GM19035 (cell line): ENCODE measurements around the gene TSPAN13.

Experiments used
- ATAC-seq: cut with Tn5 transposase; IDR thresholded peaks from one replicate; pipeline ENCODE4 v1.9.1; 2021; ENCODE audit not compliant: unreplicated experiment

Gene TSPAN13

GRCh38 chr7:16773884-16774283, 20.3 kb downstream of the TSPAN13 start:
- ATAC-seq: no peak

GRCh38 chr7:16774294-16774693, 20.7 kb downstream of the TSPAN13 start:
- no peak for ATAC-seq

GRCh38 chr7:16774986-16775385, 21.4 kb downstream of the TSPAN13 start:
- ATAC-seq: no peak

- no peak for ATAC-seq
Measured at GRCh38 chr7:16776053-16776452, 22.5 kb downstream of the TSPAN13 start.

GRCh38 chr7:16778476-16778875, 24.9 kb downstream of the TSPAN13 start:
- ATAC-seq: no peak

GRCh38 chr7:16779051-16779450, 25.5 kb downstream of the TSPAN13 start:
- ATAC-seq: no peak

- ATAC-seq: no peak
Measured at GRCh38 chr7:16780596-16780995, 27.0 kb downstream of the TSPAN13 start.

GRCh38 chr7:16785321-16785720, 31.8 kb downstream of the TSPAN13 start:
- ATAC-seq: no peak

- no peak for ATAC-seq
Measured at GRCh38 chr7:16785846-16786245, 32.3 kb downstream of the TSPAN13 start.

- ATAC-seq: no peak
Measured at GRCh38 chr7:16786257-16786656, 32.7 kb downstream of the TSPAN13 start.

- ATAC-seq: no peak
Measured at GRCh38 chr7:16787127-16787526, 33.6 kb downstream of the TSPAN13 start.

GRCh38 chr7:16791071-16791470, 37.5 kb downstream of the TSPAN13 start:
- ATAC-seq: no peak

GRCh38 chr7:16791905-16792698, 38.5 kb downstream of the TSPAN13 start:
- ATAC-seq: no peak

- no peak for ATAC-seq
Measured at GRCh38 chr7:16794986-16795385, 41.4 kb downstream of the TSPAN13 start.

- ATAC-seq: no peak
Measured at GRCh38 chr7:16795624-16796023, 42.1 kb downstream of the TSPAN13 start.

GRCh38 chr7:16801111-16801542, 47.6 kb downstream of the TSPAN13 start:
- no peak for ATAC-seq

GRCh38 chr7:16801579-16801978, 48.0 kb downstream of the TSPAN13 start:
- no peak for ATAC-seq

GRCh38 chr7:16803125-16803524, 49.6 kb downstream of the TSPAN13 start:
- ATAC-seq: no peak

GRCh38 chr7:16803881-16804673, 50.5 kb downstream of the TSPAN13 start:
- no peak for ATAC-seq

- ATAC-seq: no peak
Measured at GRCh38 chr7:16804674-16805439, 51.3 kb downstream of the TSPAN13 start, which contains the start of gene AGR2. AGR2 (minus strand) TSS chr7:16804999; CDS start chr7:16801796, 3,203 bp downstream.

- ATAC-seq: no peak
Measured at GRCh38 chr7:16805441-16805840, 51.9 kb downstream of the TSPAN13 start.
